DND-41 (cell line): ENCODE results near the gene RELT.

Experiments used
- ATAC-seq: fragments of 200-7000 bp; cut with Tn5 transposase; 3 replicates; pipeline ENCODE4 v1.9.1; 2021; ENCODE audit warnings: low read depth; ENCODE audit not compliant: insufficient read depth
- DNase-seq: peaks from one replicate; pipeline ENCODE4 v3.0.0-alpha.2; 2020
- H2AFZ ChIP-seq: 2 replicates; pipeline ENCODE4 v1.6.0; 2012; ENCODE audit warnings: low read depth, low read length
- H3K27ac ChIP-seq: 2 replicates; pipeline ENCODE4 v1.5.1; 2012; ENCODE audit warnings: low read length, inconsistent platforms
- H3K27me3 ChIP-seq: fragments of 200-600 bp; sonication (generic); 2 replicates; pipeline ENCODE4 v1.6.0; 2012; ENCODE audit warnings: low read length, mild to moderate bottlenecking, inconsistent platforms; ENCODE audit not compliant: insufficient read depth, poor library complexity
- H3K36me3 ChIP-seq: 2 replicates; pipeline ENCODE4 v1.5.1; 2012; ENCODE audit warnings: low read length, inconsistent platforms; ENCODE audit not compliant: insufficient read depth
- H3K4me1 ChIP-seq: 2 replicates; pipeline ENCODE4 v1.5.1; 2012; ENCODE audit warnings: mild to moderate bottlenecking, low read length; ENCODE audit not compliant: insufficient read depth
- H3K4me2 ChIP-seq: 2 replicates; pipeline ENCODE4 v1.6.0; 2012; ENCODE audit warnings: mild to moderate bottlenecking, moderate library complexity, low read length, inconsistent platforms; ENCODE audit not compliant: insufficient read depth
- H3K4me3 ChIP-seq, 2 experiments: fragments of 200-600 bp in 1 of 2; shearing (Covaris generic) in 1 of 2; 2 replicates each; pipeline ENCODE4 v1.5.1; 2012 to 2016; ENCODE audit warnings: inconsistent platforms in 2 of 2, low read length in 2 of 2, mild to moderate bottlenecking in 2 of 2, low read depth in 1 of 2, moderate library complexity in 1 of 2
- H3K79me2 ChIP-seq: 2 replicates; pipeline ENCODE4 v1.6.0; 2012; ENCODE audit warnings: low read length, inconsistent platforms; ENCODE audit not compliant: insufficient read depth
- H3K9ac ChIP-seq: 2 replicates; pipeline ENCODE4 v1.6.0; 2012; ENCODE audit warnings: low read depth, mild to moderate bottlenecking, inconsistent platforms, low read length, moderate library complexity
- H3K9me3 ChIP-seq: 2 replicates; pipeline ENCODE4 v1.5.1; 2012; ENCODE audit warnings: low read length, moderate library complexity, mild to moderate bottlenecking, inconsistent platforms; ENCODE audit not compliant: insufficient read depth, severe bottlenecking
- H4K20me1 ChIP-seq: 2 replicates; pipeline ENCODE4 v1.6.0; 2012; ENCODE audit warnings: low read length; ENCODE audit not compliant: insufficient read depth
- CTCF ChIP-seq: IDR thresholded peaks from 2 replicates; pipeline ENCODE4 v1.5.1; 2012; ENCODE audit warnings: borderline replicate concordance, low read length, moderate library complexity, mild to moderate bottlenecking; ENCODE audit not compliant: poor library complexity, severe bottlenecking; ENCODE audit errors: extremely low read depth
- EZH2 ChIP-seq: IDR thresholded peaks from 3 replicates; pipeline ENCODE4 v1.6.1; 2012; ENCODE audit warnings: borderline replicate concordance, low read depth, mild to moderate bottlenecking, moderate library complexity, low read length, inconsistent platforms; ENCODE audit not compliant: severe bottlenecking

The RELT gene

GRCh38 chr11:73392108-73393010 lies 16.2 kb downstream of the RELT start:
- DNase-seq (no peak), ATAC-seq (no peak)
- Histone ChIP-seq H3K9ac (no peak overlapping the region), H3K27me3 (no peaks in the 10 kb centered on the region), H3K4me2 (no peak overlapping the region), H3K27ac (no peak overlapping the region), H3K79me2 (peaks cover 33% of the 10 kb centered on the region), H3K4me3 (no peak overlapping the region), H2AFZ (no peak overlapping the region), H3K9me3 (no peaks in the 10 kb centered on the region), H3K4me1 (no peaks in the 10 kb centered on the region), H4K20me1 (peaks cover 62% of the 10 kb centered on the region), H3K36me3 (peaks cover 72% of the 10 kb centered on the region)
- TF ChIP-seq EZH2 = no peak

- H3K4me1 ChIP-seq = no peaks in the 10 kb centered on the region
- DNase-seq = no peak
- H3K9me3 ChIP-seq = no peaks in the 10 kb centered on the region
- H3K4me2 ChIP-seq = no peak overlapping the region
- peaks cover 56% of the 10 kb centered on the region for H4K20me1 ChIP-seq
- H3K79me2 ChIP-seq = peaks cover 26% of the 10 kb centered on the region
- no peak overlapping the region for H3K27ac ChIP-seq
- no peak overlapping the region for H2AFZ ChIP-seq
- 0 out of 3 replicates have a peak, but pooled peaks have one; percentile 2 for ATAC-seq
- no peak overlapping the region for H3K4me3 ChIP-seq
- TF ChIP-seq EZH2 (no peak), CTCF (no peak)
- no peak overlapping the region for H3K9ac ChIP-seq
- peaks cover 78% of the 10 kb centered on the region for H3K36me3 ChIP-seq
- no peaks in the 10 kb centered on the region for H3K27me3 ChIP-seq
Measured at GRCh38 chr11:73393011-73393380, 16.8 kb downstream of the RELT start.

GRCh38 chr11:73393479-73394415 lies 17.5 kb downstream of the RELT start:
- Histone ChIP-seq H3K79me2 (peaks cover 19% of the 10 kb centered on the region), H3K36me3 (peaks cover 76% of the 10 kb centered on the region), H3K4me3 (no peak overlapping the region), H3K4me2 (no peak overlapping the region), H4K20me1 (peaks cover 49% of the 10 kb centered on the region), H3K9me3 (no peaks in the 10 kb centered on the region), H3K4me1 (no peaks in the 10 kb centered on the region), H2AFZ (no peak overlapping the region), H3K27ac (no peak overlapping the region), H3K9ac (no peak overlapping the region), H3K27me3 (no peaks in the 10 kb centered on the region)
- TF ChIP-seq CTCF (peak; percentile 85), EZH2 (no peak)
- ATAC-seq (peak; percentile 84), DNase-seq (peak; percentile 73)
